Esophagus squamous epithelium (tissue), 4 donors: ENCODE results near the gene MXRA8.

ENCODE experiments used
- CTCF ChIP-seq, 6 experiments: fragments of 450-650 bp in 4 of 6; fragments of 200-600 bp in 2 of 6; sonication (generic) in 2 of 6; IDR thresholded peaks; one replicate each; pipeline ENCODE4 v1.5.1; 2016 to 2019; ENCODE audit warnings: antibody characterized with exemption in 6 of 6, mild to moderate bottlenecking in 4 of 6, moderate library complexity in 4 of 6
- POLR2A ChIP-seq, 4 donors: fragments of 450-650 bp; IDR thresholded peaks; one replicate each; pipeline ENCODE4 v1.6.1; 2017; ENCODE audit warnings: antibody characterized with exemption in 4 of 4, mild to moderate bottlenecking in 4 of 4, moderate library complexity in 3 of 4

- TF ChIP-seq CTCF (IDR thresholded peaks at IDR 0.05) (no peak), POLR2A (IDR thresholded peaks at IDR 0.05) (no peak)
Observed at GRCh38 chr1:1333551-1334241, 24.7 kb downstream of the MXRA8 start.
